HL-60 (cell line): ENCODE data around the gene ZNF597.

Experiments used
- DNase-seq, 2 experiments: peaks; one replicate each; pipeline ENCODE4 v3.0.0-alpha.2; 2010 to 2020; ENCODE audit warnings: low read depth in 1 of 2, low spot score in 1 of 2
- H3K27ac ChIP-seq: fragments of 250-450 bp; sonication (Bioruptor Pico); replicated peaks from 2 replicates; pipeline ENCODE4 v1.5.1; 2020; ENCODE audit warnings: mild to moderate bottlenecking, moderate library complexity
- H3K27me3 ChIP-seq: fragments of 250-450 bp; sonication (Bioruptor Pico); 2 replicates; pipeline ENCODE4 v1.5.1; 2021; ENCODE audit warnings: mild to moderate bottlenecking, moderate library complexity; ENCODE audit not compliant: insufficient read depth, poor library complexity, severe bottlenecking
- H3K4me3 ChIP-seq: replicated peaks from 2 replicates; pipeline ENCODE4 v1.5.1; 2011; ENCODE audit warnings: mild to moderate bottlenecking, control low read depth, low read length; ENCODE audit not compliant: insufficient read depth
- GABPA ChIP-seq: IDR thresholded peaks from 2 replicates; pipeline ENCODE4 v1.6.1; 2012; ENCODE audit warnings: low read depth
- POLR2AphosphoS5 ChIP-seq: IDR thresholded peaks from 2 replicates; pipeline ENCODE4 v1.6.1; 2012; ENCODE audit warnings: low read depth
- SPI1 ChIP-seq: IDR thresholded peaks from 2 replicates; pipeline ENCODE4 v1.6.1; 2012; ENCODE audit warnings: low read depth, mild to moderate bottlenecking, borderline replicate concordance
- TF ChIP-seq, protein P1 (sequence below): IDR thresholded peaks from one replicate; pipeline ENCODE4 v1.5.1; 2011; ENCODE audit warnings: low read length, control low read depth, inconsistent platforms; ENCODE audit not compliant: insufficient read depth
- TF ChIP-seq, protein P2 (sequence below): IDR thresholded peaks from 2 replicates; pipeline ENCODE4 v1.6.1; 2012; ENCODE audit warnings: low read depth; ENCODE audit not compliant: insufficient replicate concordance

Gene ZNF597

GRCh38 chr16:3469736-3470135 is 26.4 kb upstream of the ZNF597 start:
- Histone ChIP-seq H3K27me3 (no peaks in the 10 kb centered on the region), H3K4me3 (no peak overlapping the region), H3K27ac (no peak overlapping the region)
- TF ChIP-seq, protein P1, sequence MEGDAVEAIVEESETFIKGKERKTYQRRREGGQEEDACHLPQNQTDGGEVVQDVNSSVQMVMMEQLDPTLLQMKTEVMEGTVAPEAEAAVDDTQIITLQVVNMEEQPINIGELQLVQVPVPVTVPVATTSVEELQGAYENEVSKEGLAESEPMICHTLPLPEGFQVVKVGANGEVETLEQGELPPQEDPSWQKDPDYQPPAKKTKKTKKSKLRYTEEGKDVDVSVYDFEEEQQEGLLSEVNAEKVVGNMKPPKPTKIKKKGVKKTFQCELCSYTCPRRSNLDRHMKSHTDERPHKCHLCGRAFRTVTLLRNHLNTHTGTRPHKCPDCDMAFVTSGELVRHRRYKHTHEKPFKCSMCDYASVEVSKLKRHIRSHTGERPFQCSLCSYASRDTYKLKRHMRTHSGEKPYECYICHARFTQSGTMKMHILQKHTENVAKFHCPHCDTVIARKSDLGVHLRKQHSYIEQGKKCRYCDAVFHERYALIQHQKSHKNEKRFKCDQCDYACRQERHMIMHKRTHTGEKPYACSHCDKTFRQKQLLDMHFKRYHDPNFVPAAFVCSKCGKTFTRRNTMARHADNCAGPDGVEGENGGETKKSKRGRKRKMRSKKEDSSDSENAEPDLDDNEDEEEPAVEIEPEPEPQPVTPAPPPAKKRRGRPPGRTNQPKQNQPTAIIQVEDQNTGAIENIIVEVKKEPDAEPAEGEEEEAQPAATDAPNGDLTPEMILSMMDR, result no peak
- DNase-seq, result no peak

- no peak for DNase-seq
- no peak overlapping the region for H3K4me3 ChIP-seq
- TF ChIP-seq SPI1 (no peak), GABPA (no peak), POLR2AphosphoS5 (no peak)
- TF ChIP-seq, protein P1, result no peak
- TF ChIP-seq, protein P2, sequence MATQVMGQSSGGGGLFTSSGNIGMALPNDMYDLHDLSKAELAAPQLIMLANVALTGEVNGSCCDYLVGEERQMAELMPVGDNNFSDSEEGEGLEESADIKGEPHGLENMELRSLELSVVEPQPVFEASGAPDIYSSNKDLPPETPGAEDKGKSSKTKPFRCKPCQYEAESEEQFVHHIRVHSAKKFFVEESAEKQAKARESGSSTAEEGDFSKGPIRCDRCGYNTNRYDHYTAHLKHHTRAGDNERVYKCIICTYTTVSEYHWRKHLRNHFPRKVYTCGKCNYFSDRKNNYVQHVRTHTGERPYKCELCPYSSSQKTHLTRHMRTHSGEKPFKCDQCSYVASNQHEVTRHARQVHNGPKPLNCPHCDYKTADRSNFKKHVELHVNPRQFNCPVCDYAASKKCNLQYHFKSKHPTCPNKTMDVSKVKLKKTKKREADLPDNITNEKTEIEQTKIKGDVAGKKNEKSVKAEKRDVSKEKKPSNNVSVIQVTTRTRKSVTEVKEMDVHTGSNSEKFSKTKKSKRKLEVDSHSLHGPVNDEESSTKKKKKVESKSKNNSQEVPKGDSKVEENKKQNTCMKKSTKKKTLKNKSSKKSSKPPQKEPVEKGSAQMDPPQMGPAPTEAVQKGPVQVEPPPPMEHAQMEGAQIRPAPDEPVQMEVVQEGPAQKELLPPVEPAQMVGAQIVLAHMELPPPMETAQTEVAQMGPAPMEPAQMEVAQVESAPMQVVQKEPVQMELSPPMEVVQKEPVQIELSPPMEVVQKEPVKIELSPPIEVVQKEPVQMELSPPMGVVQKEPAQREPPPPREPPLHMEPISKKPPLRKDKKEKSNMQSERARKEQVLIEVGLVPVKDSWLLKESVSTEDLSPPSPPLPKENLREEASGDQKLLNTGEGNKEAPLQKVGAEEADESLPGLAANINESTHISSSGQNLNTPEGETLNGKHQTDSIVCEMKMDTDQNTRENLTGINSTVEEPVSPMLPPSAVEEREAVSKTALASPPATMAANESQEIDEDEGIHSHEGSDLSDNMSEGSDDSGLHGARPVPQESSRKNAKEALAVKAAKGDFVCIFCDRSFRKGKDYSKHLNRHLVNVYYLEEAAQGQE, result no peak
- no peaks in the 10 kb centered on the region for H3K27me3 ChIP-seq
- no peak overlapping the region for H3K27ac ChIP-seq
These were observed 25.2 kb upstream of the ZNF597 start for GRCh38 chr16:3468501-3468900.

DNA sequence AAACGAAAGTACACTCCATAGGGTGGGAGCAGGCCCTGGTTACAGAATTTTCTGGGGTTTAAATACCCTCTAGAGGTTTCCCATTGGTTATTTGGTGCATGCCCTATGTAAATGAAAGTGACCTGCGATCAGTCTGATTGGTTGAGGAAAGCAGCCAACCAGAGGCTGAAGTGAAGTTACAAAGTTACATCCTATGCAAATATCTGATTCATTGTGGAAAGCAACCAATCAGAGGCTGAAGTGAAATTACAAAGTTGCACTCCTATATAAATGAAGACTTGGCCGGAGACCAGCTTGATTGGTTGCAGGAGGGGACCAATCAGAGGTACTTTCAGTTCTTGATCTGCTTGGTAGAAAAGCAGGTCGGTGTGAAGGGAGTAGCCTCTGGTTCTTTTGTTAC is 24.6 kb upstream of the ZNF597 start:
- Histone ChIP-seq H3K4me3 (no peak overlapping the region), H3K27me3 (no peaks in the 10 kb centered on the region), H3K27ac (no peak overlapping the region)
- TF ChIP-seq, protein P1, result no peak
- TF ChIP-seq POLR2AphosphoS5, result no peak
- TF ChIP-seq, protein P2, result no peak
- no peak for TF ChIP-seq GABPA
- TF ChIP-seq SPI1, result no peak
- no peak for DNase-seq

DNA sequence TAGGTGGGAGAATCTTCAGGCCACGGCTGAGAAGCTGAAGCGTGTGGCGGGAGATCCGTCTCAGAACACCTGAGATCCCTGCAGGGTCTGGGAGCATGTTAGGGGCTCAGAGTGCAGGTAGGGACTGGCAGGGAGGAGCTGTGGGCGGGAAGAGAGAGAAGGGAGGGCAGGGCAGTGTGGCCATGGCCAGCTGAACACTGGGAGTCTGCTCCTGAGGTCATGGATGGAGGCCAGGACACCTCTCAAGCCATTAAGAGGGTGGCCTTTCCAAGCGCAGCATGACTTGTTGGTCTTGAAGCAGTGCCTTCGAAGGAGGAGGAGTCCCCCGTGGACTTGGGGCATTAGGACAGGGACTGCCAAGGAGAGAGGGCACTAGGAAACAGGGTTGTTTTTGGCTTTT is 23.9 kb upstream of the ZNF597 start:
- H3K4me3 ChIP-seq, result no peak overlapping the region
- no peak for TF ChIP-seq POLR2AphosphoS5
- no peak for TF ChIP-seq GABPA
- TF ChIP-seq, protein P1, result no peak
- TF ChIP-seq, protein P2, result no peak
- no peak for TF ChIP-seq SPI1
- H3K27me3 ChIP-seq, result no peaks in the 10 kb centered on the region
- no peak overlapping the region for H3K27ac ChIP-seq
- DNase-seq, result no peak
